Fibroblast of lung (primary cell): ENCODE measurements around the gene TUBGCP2. TPM values are rescaled to one million over a fixed set of nuclear protein-coding genes. Genes with fewer than 3 reads are reported as not detected.

ENCODE experiments used
- DNase-seq, 2 donors: peaks; one replicate each; pipeline versions ENCODE4 v3.0.0 to v3.0.0-alpha.2; 2010; ENCODE audit warnings: low read depth in 2 of 2
- H2AFZ ChIP-seq: 2 replicates; pipeline ENCODE4 v1.5.1; 2012; ENCODE audit warnings: low read length, control low read depth, inconsistent platforms
- H3K27ac ChIP-seq: 2 replicates; pipeline ENCODE4 v1.5.1; 2011; ENCODE audit warnings: low read length, control low read depth; ENCODE audit not compliant: insufficient read depth
- H3K27me3 ChIP-seq: 2 replicates; pipeline ENCODE4 v1.5.1; 2011; ENCODE audit warnings: mild to moderate bottlenecking, low read length; ENCODE audit not compliant: control insufficient read depth, insufficient read depth
- H3K36me3 ChIP-seq: 2 replicates; pipeline ENCODE4 v1.5.1; 2011; ENCODE audit warnings: low read length; ENCODE audit not compliant: control insufficient read depth, insufficient read depth
- H3K4me1 ChIP-seq: 2 replicates; pipeline ENCODE4 v1.5.1; 2011; ENCODE audit warnings: low read length; ENCODE audit not compliant: control insufficient read depth, insufficient read depth; ENCODE audit errors: extremely low read depth
- H3K4me2 ChIP-seq: 2 replicates; pipeline ENCODE4 v1.5.1; 2011; ENCODE audit warnings: low read length, control low read depth; ENCODE audit not compliant: insufficient read depth; ENCODE audit errors: extremely low read depth
- H3K4me3 ChIP-seq, 4 experiments: fragments of 200-600 bp in 1 of 4; sonication (generic) in 1 of 4; replicated peaks in 1 of 4; 2 replicates each; pipeline ENCODE4 v1.5.1; 2011 to 2016; ENCODE audit warnings: low read length in 4 of 4, low read depth in 3 of 4, mild to moderate bottlenecking in 3 of 4, control low read depth in 2 of 4, inconsistent platforms in 1 of 4, mixed read lengths in 1 of 4; ENCODE audit not compliant: insufficient read depth in 1 of 4; ENCODE audit errors: control extremely low read depth in 1 of 4
- H3K79me2 ChIP-seq: 2 replicates; pipeline ENCODE4 v1.5.1; 2012; ENCODE audit warnings: mild to moderate bottlenecking, low read length, inconsistent platforms; ENCODE audit not compliant: control insufficient read depth, insufficient read depth
- H3K9ac ChIP-seq: 2 replicates; pipeline ENCODE4 v1.5.1; 2011; ENCODE audit warnings: mild to moderate bottlenecking, low read length, control low read depth; ENCODE audit not compliant: insufficient read depth
- H3K9me3 ChIP-seq: 2 replicates; pipeline ENCODE4 v1.5.1; 2012; ENCODE audit warnings: low read depth, low read length; ENCODE audit not compliant: control insufficient read depth, insufficient read depth
- H4K20me1 ChIP-seq: 2 replicates; pipeline ENCODE4 v1.5.1; 2011; ENCODE audit warnings: low read length; ENCODE audit not compliant: control insufficient read depth, insufficient read depth; ENCODE audit errors: extremely low read depth
- EZH2 ChIP-seq: IDR thresholded peaks from 2 replicates; pipeline ENCODE4 v1.5.1; 2012; ENCODE audit warnings: low read length, control low read depth, mild to moderate bottlenecking; ENCODE audit errors: missing control alignments
- polyA plus RNA-seq, 2 donors: library from polyadenylated mRNA; depleted of rRNA in 1 of 2; stranded (reverse) in 1 of 2; unstranded in 1 of 2; fragments of >200 nt; gene quantifications; 2 replicates each; pipeline ENCODE4 v1.2.1, GENCODE V29; 2011 to 2012; ENCODE audit warnings: missing spikeins in 1 of 2
- total RNA-seq: library from RNA; depleted of rRNA; stranded (reverse); fragments of >200 nt; gene quantifications from 2 replicates; pipeline ENCODE4 v1.2.1, GENCODE V29; 2014
- TF ChIP-seq, protein P1 (sequence below), 2 donors: IDR thresholded peaks in 1 of 2; conservative IDR thresholded peaks in 1 of 2; 1 replicate in 1 of 2; 2 replicates in 1 of 2; pipeline ENCODE4 v1.5.1; 2011 to 2012; ENCODE audit warnings: low read length in 2 of 2, control low read depth in 1 of 2, inconsistent platforms in 1 of 2, low read depth in 1 of 2, mild to moderate bottlenecking in 1 of 2

The TUBGCP2 gene
- total and polyA plus RNA-seq, 2 donors (not counting 1 experiment from before 2014, with no cell fraction given): 31.0 to 60.8 TPM

DNA sequence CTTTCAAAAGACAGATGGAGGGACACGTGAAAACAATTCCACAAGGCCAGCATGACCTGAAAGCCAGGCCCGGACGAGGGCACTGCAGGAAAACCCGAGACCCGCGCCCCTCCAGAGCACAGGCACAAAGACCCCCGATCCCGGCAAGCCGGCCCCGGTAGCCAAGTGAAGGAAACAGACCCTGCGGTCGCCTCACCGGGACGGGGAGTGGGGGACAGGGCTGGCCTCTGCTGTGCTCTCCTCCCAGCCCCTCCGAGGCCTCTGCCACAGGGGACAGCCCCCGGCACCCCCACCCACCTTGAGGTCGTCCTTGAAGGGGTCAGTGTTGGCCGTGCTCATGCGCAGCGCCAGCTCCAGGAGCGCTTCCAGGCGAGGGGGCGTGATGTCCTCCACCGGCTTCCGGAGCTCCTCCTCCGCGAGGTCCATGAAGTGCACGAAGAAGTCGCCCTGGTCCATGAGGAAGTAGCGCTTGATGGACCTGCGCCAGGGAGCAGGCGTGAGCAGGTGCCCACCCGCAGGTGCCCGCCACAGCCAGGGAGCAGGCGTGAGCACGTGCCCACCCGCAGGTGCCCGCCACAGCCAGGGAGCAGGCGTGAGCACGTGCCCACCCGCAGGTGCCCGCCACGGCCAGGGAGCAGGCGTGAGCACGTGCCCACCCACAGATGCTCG lies 20.7 kb downstream of the TUBGCP2 start:
- no peak overlapping the region for H3K9ac ChIP-seq
- H3K9me3 ChIP-seq: no peaks in the 10 kb centered on the region
- H3K4me2 ChIP-seq: no peak overlapping the region
- H3K4me3 ChIP-seq: no peak overlapping the region
- DNase-seq: no peak
- H3K27me3 ChIP-seq: no peaks in the 10 kb centered on the region
- peaks cover 50% of the 10 kb centered on the region for H3K36me3 ChIP-seq
- H3K4me1 ChIP-seq: peaks cover 7% of the 10 kb centered on the region
- no peak overlapping the region for H3K27ac ChIP-seq
- H4K20me1 ChIP-seq: no peaks in the 10 kb centered on the region
- no peak overlapping the region for H2AFZ ChIP-seq
- TF ChIP-seq EZH2: no peak
- H3K79me2 ChIP-seq: no peaks in the 10 kb centered on the region

DNA sequence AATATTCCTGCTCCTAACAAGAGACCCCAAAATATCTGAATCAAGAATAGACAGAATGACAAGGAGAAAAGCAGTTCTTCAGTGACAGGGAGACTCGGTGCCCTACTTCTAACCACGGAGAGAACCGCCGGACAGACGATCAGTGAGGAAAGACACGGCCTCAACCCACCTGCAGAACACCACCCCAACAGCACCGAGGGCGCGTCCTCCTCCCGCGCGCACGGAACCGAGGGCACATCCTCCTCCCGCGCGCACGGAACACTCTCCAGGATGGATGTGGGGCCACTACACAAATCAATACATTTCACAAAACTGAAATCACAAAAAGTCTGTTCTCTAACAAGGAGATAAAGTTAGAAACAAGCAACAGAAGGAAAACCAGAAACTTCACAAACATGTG lies 22.3 kb downstream of the TUBGCP2 start:
- DNase-seq: no peak
- H3K4me1 ChIP-seq: no peaks in the 10 kb centered on the region
- no peaks in the 10 kb centered on the region for H4K20me1 ChIP-seq
- H3K27me3 ChIP-seq: no peaks in the 10 kb centered on the region
- no peak overlapping the region for H3K9ac ChIP-seq
- no peak for TF ChIP-seq EZH2
- TF ChIP-seq, protein P1, sequence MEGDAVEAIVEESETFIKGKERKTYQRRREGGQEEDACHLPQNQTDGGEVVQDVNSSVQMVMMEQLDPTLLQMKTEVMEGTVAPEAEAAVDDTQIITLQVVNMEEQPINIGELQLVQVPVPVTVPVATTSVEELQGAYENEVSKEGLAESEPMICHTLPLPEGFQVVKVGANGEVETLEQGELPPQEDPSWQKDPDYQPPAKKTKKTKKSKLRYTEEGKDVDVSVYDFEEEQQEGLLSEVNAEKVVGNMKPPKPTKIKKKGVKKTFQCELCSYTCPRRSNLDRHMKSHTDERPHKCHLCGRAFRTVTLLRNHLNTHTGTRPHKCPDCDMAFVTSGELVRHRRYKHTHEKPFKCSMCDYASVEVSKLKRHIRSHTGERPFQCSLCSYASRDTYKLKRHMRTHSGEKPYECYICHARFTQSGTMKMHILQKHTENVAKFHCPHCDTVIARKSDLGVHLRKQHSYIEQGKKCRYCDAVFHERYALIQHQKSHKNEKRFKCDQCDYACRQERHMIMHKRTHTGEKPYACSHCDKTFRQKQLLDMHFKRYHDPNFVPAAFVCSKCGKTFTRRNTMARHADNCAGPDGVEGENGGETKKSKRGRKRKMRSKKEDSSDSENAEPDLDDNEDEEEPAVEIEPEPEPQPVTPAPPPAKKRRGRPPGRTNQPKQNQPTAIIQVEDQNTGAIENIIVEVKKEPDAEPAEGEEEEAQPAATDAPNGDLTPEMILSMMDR (conservative IDR thresholded peaks at IDR 0.05 in 1 of 2, IDR thresholded peaks at IDR 0.05 in 1 of 2; ENCODE audit: low read depth in 1 of 2, low read length in 2 of 2): no peak
- H3K36me3 ChIP-seq: peaks cover 44% of the 10 kb centered on the region
- H3K27ac ChIP-seq: no peak overlapping the region
- H3K4me2 ChIP-seq: no peak overlapping the region
- no peak overlapping the region for H2AFZ ChIP-seq
- no peaks in the 10 kb centered on the region for H3K79me2 ChIP-seq
- H3K4me3 ChIP-seq: no peak overlapping the region
- no peaks in the 10 kb centered on the region for H3K9me3 ChIP-seq

DNA sequence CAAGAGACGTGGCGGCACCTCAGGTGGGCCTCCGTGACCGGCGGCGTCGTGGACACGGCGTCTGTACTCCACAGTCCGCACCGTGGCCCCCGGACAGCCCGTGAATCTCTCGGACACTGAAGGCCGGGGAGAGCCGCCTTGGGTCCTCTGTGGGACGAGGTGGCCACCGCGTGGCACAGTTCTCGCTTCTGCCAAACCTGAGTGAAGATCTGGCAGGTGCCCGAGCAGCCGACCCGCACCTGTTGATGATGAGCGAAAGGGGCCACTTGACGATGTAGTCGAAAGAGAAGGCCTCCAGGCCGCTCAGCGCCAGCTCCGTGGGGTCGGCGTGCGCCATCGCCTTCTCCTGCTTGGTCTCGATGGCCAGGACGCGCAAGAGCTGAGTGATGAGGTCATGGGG lies 23.5 kb downstream of the TUBGCP2 start:
- no peak overlapping the region for H3K27ac ChIP-seq
- H3K36me3 ChIP-seq: peaks cover 43% of the 10 kb centered on the region

More for the DNA sequence above, 23.5 kb downstream of the TUBGCP2 start:
- H4K20me1 ChIP-seq: no peaks in the 10 kb centered on the region
- no peak overlapping the region for H3K4me3 ChIP-seq
- DNase-seq: no peak
- no peak overlapping the region for H2AFZ ChIP-seq
- no peaks in the 10 kb centered on the region for H3K4me1 ChIP-seq
- TF ChIP-seq, protein P1 (conservative IDR thresholded peaks at IDR 0.05 in 1 of 2, IDR thresholded peaks at IDR 0.05 in 1 of 2; ENCODE audit: low read depth in 1 of 2, low read length in 2 of 2): no peak
- TF ChIP-seq EZH2: no peak
- H3K27me3 ChIP-seq: no peaks in the 10 kb centered on the region
- no peaks in the 10 kb centered on the region for H3K79me2 ChIP-seq
- no peaks in the 10 kb centered on the region for H3K9me3 ChIP-seq
- H3K9ac ChIP-seq: no peak overlapping the region
- no peak overlapping the region for H3K4me2 ChIP-seq
